Osteoblast (primary cell): ENCODE data around the gene NFIB. TPM values are rescaled to one million over a fixed set of nuclear protein-coding genes. Genes with fewer than 3 reads are reported as not detected.

Source experiments
- DNase-seq: peaks from one replicate; pipeline ENCODE4 v3.0.0; 2011; ENCODE audit warnings: low spot score, mixed read lengths; ENCODE audit not compliant: insufficient read length; ENCODE audit errors: missing footprints
- H2AFZ ChIP-seq: 2 replicates; pipeline ENCODE4 v1.6.0; 2011; ENCODE audit warnings: mild to moderate bottlenecking, low read length
- H3K27ac ChIP-seq: 2 replicates; pipeline ENCODE4 v1.5.1; 2011; ENCODE audit warnings: mild to moderate bottlenecking, low read depth, low read length, moderate library complexity
- H3K27me3 ChIP-seq: 2 replicates; pipeline ENCODE4 v1.6.0; 2012; ENCODE audit warnings: mild to moderate bottlenecking, control low read depth, inconsistent platforms, low read length, moderate library complexity; ENCODE audit not compliant: insufficient read depth
- H3K36me3 ChIP-seq: 2 replicates; pipeline ENCODE4 v1.5.1; 2011; ENCODE audit warnings: mild to moderate bottlenecking, low read length, control low read depth, moderate library complexity; ENCODE audit not compliant: insufficient read depth
- H3K4me1 ChIP-seq: 2 replicates; pipeline ENCODE4 v1.5.1; 2011; ENCODE audit warnings: mild to moderate bottlenecking, low read length, control low read depth, moderate library complexity; ENCODE audit not compliant: insufficient read depth
- H3K4me2 ChIP-seq: 2 replicates; pipeline ENCODE4 v1.6.0; 2011; ENCODE audit warnings: mild to moderate bottlenecking, low read length; ENCODE audit not compliant: insufficient read depth
- H3K4me3 ChIP-seq: fragments of 200-600 bp; sonication (generic); 3 replicates; pipeline ENCODE4 v1.5.1; 2012; ENCODE audit warnings: mild to moderate bottlenecking, low read length, inconsistent platforms; ENCODE audit not compliant: insufficient read depth
- H3K79me2 ChIP-seq: 2 replicates; pipeline ENCODE4 v1.6.0; 2012; ENCODE audit warnings: mild to moderate bottlenecking, low read length, control low read depth, inconsistent platforms; ENCODE audit not compliant: insufficient read depth
- H3K9me3 ChIP-seq: 2 replicates; pipeline ENCODE4 v1.5.1; 2011; ENCODE audit warnings: low read depth, low read length, control low read depth
- H4K20me1 ChIP-seq: 2 replicates; pipeline ENCODE4 v1.6.0; 2012; ENCODE audit warnings: mild to moderate bottlenecking, low read length, control low read depth; ENCODE audit not compliant: insufficient read depth
- total RNA-seq: library from RNA; depleted of rRNA; stranded (reverse); fragments of >200 nt; gene quantifications from 2 replicates; pipeline ENCODE4 v1.2.3, GENCODE V29; 2012
- TF ChIP-seq, protein P1 (sequence below): IDR thresholded peaks from 2 replicates; pipeline ENCODE4 v1.5.1; 2011; ENCODE audit warnings: mild to moderate bottlenecking, low read depth, low read length, moderate library complexity; ENCODE audit errors: extremely low read depth

Gene NFIB
- total RNA-seq, 1 donor, result 21.0 TPM

DNA sequence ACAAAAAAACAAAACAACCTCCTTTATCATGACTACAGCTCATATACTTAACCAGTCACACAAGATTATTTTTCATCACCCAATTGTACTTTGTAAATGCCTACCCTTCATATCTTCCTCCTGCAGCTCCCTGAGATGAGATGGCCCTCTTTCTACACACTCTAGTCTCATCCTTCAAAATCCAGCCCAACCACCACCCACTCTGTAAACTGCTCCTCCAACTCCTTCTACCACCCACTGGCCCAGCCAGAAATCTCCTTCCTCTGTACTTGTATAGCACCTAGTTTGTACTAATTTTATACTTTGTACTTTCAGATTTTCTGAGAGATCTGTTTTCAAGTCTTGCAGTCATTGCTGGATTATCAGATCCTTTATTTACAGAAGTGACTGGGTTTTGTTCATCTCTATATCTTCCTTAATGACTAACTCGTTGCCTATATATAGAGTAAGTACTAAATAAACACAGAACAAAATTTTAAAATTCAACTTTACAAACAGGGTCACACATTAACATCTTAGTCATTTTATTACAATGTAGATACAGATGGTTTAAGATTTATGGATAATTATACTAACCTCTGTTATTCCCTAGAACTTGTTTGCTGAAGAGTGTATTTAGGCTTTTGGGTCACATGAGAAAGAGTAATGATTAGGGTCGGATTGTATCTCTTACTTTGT, 155.7 kb downstream of the NFIB start:
- H4K20me1 ChIP-seq, result no peaks in the 10 kb centered on the region
- TF ChIP-seq, protein P1, sequence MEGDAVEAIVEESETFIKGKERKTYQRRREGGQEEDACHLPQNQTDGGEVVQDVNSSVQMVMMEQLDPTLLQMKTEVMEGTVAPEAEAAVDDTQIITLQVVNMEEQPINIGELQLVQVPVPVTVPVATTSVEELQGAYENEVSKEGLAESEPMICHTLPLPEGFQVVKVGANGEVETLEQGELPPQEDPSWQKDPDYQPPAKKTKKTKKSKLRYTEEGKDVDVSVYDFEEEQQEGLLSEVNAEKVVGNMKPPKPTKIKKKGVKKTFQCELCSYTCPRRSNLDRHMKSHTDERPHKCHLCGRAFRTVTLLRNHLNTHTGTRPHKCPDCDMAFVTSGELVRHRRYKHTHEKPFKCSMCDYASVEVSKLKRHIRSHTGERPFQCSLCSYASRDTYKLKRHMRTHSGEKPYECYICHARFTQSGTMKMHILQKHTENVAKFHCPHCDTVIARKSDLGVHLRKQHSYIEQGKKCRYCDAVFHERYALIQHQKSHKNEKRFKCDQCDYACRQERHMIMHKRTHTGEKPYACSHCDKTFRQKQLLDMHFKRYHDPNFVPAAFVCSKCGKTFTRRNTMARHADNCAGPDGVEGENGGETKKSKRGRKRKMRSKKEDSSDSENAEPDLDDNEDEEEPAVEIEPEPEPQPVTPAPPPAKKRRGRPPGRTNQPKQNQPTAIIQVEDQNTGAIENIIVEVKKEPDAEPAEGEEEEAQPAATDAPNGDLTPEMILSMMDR, result no peak
- H3K36me3 ChIP-seq, result no peaks in the 10 kb centered on the region
- no peak overlapping the region for H3K4me2 ChIP-seq
- no peak for DNase-seq
- H2AFZ ChIP-seq, result no peak overlapping the region
- H3K79me2 ChIP-seq, result no peaks in the 10 kb centered on the region
- no peak overlapping the region for H3K4me3 ChIP-seq
- H3K4me1 ChIP-seq, result peaks cover 11% of the 10 kb centered on the region
- H3K27me3 ChIP-seq, result no peaks in the 10 kb centered on the region
- H3K27ac ChIP-seq, result no peak overlapping the region
- H3K9me3 ChIP-seq, result no peaks in the 10 kb centered on the region

DNA sequence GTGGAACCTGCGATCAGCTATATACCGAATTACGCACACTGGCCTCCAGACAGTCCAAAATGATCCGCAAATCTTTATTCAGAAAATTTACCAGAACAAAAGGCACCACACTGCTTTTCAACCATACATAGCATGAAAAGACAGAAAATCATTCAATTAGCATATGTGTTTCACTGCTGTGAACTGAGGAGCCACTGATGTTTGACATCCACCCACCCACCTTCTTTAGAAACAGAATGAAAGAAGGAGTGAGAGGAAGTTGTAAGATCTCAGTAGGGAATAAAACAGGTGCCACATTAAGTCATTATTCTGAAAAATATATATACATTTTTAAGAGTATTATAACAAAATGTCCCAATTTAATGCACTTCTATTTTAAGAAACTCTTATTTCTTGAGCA, 156.8 kb downstream of the NFIB start:
- no peaks in the 10 kb centered on the region for H4K20me1 ChIP-seq
- no peak overlapping the region for H3K4me3 ChIP-seq
- no peak overlapping the region for H2AFZ ChIP-seq
- TF ChIP-seq, protein P1, result no peak
- H3K27me3 ChIP-seq, result no peaks in the 10 kb centered on the region
- no peak overlapping the region for H3K27ac ChIP-seq
- H3K79me2 ChIP-seq, result no peaks in the 10 kb centered on the region
- DNase-seq, result no peak
- H3K9me3 ChIP-seq, result no peaks in the 10 kb centered on the region
- H3K4me1 ChIP-seq, result peaks cover 11% of the 10 kb centered on the region
- H3K4me2 ChIP-seq, result no peak overlapping the region
- H3K36me3 ChIP-seq, result no peaks in the 10 kb centered on the region

DNA sequence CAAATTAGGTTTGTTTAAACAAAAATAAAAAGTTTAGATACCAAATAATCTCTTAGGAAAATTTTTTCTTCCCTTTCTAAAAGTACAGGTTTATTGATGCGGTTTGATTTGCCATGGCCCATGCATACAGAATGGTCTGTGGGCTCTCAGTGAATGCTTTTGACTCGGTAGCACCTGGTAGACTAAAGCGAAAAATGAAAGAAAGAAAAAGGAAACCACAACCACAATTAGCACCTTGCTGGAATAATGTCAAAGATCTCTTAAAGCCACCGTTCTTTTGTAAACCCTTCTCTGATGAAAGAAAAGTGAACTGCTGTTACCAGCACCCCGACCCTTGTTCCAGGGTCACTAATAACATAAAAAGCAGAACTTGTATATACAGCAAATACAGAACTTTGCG, 157.9 kb downstream of the NFIB start:
- H3K27me3 ChIP-seq, result no peaks in the 10 kb centered on the region
- no peak overlapping the region for H3K4me2 ChIP-seq
- no peak overlapping the region for H2AFZ ChIP-seq
- H3K79me2 ChIP-seq, result no peaks in the 10 kb centered on the region
- DNase-seq, result no peak
- H4K20me1 ChIP-seq, result no peaks in the 10 kb centered on the region
- H3K36me3 ChIP-seq, result no peaks in the 10 kb centered on the region
- TF ChIP-seq, protein P1, result no peak
- no peak overlapping the region for H3K4me3 ChIP-seq
- no peaks in the 10 kb centered on the region for H3K9me3 ChIP-seq
- no peak overlapping the region for H3K27ac ChIP-seq
- H3K4me1 ChIP-seq, result peaks cover 11% of the 10 kb centered on the region

DNA sequence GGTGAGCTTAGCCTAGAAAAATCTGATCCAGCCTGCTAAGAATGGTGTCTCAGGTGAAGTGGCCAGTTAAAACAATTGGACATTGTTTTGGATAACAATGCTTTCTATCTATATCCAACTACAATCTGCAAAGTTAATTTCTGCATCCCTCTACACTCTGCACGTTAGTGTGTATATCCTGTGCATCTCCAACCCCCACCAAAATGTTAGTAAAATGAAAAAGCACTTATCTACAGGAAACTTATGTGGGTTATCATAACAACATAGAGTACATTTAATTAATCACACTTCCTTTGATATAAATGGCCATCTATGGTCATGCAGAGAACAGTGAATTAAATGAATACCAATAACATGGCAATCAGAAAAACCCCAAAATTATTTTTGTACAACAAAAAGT, 158.7 kb downstream of the NFIB start:
- Histone ChIP-seq H3K27me3 (no peaks in the 10 kb centered on the region), H3K4me2 (no peak overlapping the region), H3K9me3 (no peaks in the 10 kb centered on the region), H3K4me1 (peaks cover 11% of the 10 kb centered on the region), H3K4me3 (no peak overlapping the region), H4K20me1 (no peaks in the 10 kb centered on the region), H3K36me3 (no peaks in the 10 kb centered on the region), H3K27ac (no peak overlapping the region), H2AFZ (no peak overlapping the region), H3K79me2 (no peaks in the 10 kb centered on the region)
- no peak for DNase-seq
- TF ChIP-seq, protein P1, result no peak
